ENCODE results near the gene MRPL39.

GRCh38 chr21:25583370-25584130 lies 23.7 kb downstream of the MRPL39 start:
- TF ChIP-seq CTCF (conservative IDR thresholded peaks at IDR 0.05; ENCODE audit: low read depth, low read length), result no peak
- TF ChIP-seq POLR2A (IDR thresholded peaks at IDR 0.05; ENCODE audit: low read depth, low read length), result no peak
- no peak for TF ChIP-seq RFX5 (IDR thresholded peaks at IDR 0.05; ENCODE audit: low read depth, low read length)
- no peak for TF ChIP-seq RAD21 (IDR thresholded peaks at IDR 0.05; ENCODE audit: low read length)
- TF ChIP-seq MXI1 (IDR thresholded peaks at IDR 0.05; ENCODE audit: borderline replicate concordance, low read depth, low read length), result no peak
- TF ChIP-seq MAZ (IDR thresholded peaks at IDR 0.05; ENCODE audit: borderline replicate concordance, low read depth, low read length), result no peak
